ENCODE results near the gene CCDC92. TPM values are rescaled to one million over a fixed set of nuclear protein-coding genes. Genes with fewer than 3 reads are reported as not detected.

CCDC92 gene
- total and polyA plus RNA-seq, 2 of the 8 experiments (the other 6 are each of a cell fraction or from before 2014, with no cell fraction given): 0.43 to 0.51 TPM

GRCh38 chr12:123908884-123909725 is 63.5 kb downstream of the CCDC92 start:
- no peak overlapping the region for H3K4me2 ChIP-seq (ENCODE audit: insufficient read depth in 1 of 2, low read depth in 2 of 2, low read length in 2 of 2)
- H2BK20ac ChIP-seq (ENCODE audit: low read length): no peak overlapping the region
- 92% methylated on average over 37 of the region's 37 CpGs; no CpG with 5 or more reads in 1 of the 2 experiments for WGBS, 2 experiments (ENCODE audit: extremely low coverage in 1 of 2, insufficient coverage in 1 of 2, insufficient read length in 1 of 2, insufficient replicate concordance in 2 of 2, low coverage in 1 of 2, low lambda C conversion rate in 2 of 2, missing lambda C conversion rate in 1 of 2)
- H3K56ac ChIP-seq (replicated peaks; ENCODE audit: insufficient read length, low read depth, low read length): no peak overlapping the region
- no peaks in the 10 kb centered on the region for H3K9me3 ChIP-seq (ENCODE audit: insufficient read depth in 2 of 2, low read depth in 1 of 2, low read length in 1 of 2)
- peaks cover 0 to 2% of the 10 kb centered on the region in 2 experiments for H4K20me1 ChIP-seq (replicated peaks in 1 of 2; ENCODE audit: control insufficient read depth in 1 of 2, insufficient read depth in 2 of 2, low read length in 2 of 2)
- H3K27me3 ChIP-seq (replicated peaks in 1 of 4; ENCODE audit: control insufficient read depth in 3 of 4, extremely low read depth in 1 of 4, insufficient read depth in 3 of 4, low read length in 3 of 4): no peaks in the 10 kb centered on the region
- no peak overlapping the region for H3K14ac ChIP-seq (ENCODE audit: insufficient read length)
- FAIRE-seq (no peak), DNase-seq (ENCODE audit: low read depth in 1 of 2, low spot score in 2 of 2) (no peak)
- ChIA-PET CTCF (ENCODE audit: partially characterized antibody) (interaction anchor here (0.9 to 2.5 kb wide), 3 partner anchors 8 to 794 kb away, joined by 3 to 8 read pairs (median 5); no protein-coding TSS in a partner anchor), POLR2A (ENCODE audit: partially characterized antibody) (no interaction called here)
- no peak overlapping the region for H4K5ac ChIP-seq (ENCODE audit: insufficient read length, low read depth, low read length)
- H3K4me1 ChIP-seq (replicated peaks in 1 of 4; ENCODE audit: control insufficient read depth in 3 of 4, insufficient read depth in 4 of 4, low read length in 3 of 4): no peaks in the 10 kb centered on the region
- H3K18ac ChIP-seq (ENCODE audit: extremely low read depth, low read length): no peak overlapping the region
- H2BK5ac ChIP-seq (ENCODE audit: low read depth, low read length): no peak overlapping the region
- H2BK120ac ChIP-seq (replicated peaks; ENCODE audit: low read depth, low read length): no peak overlapping the region
- H2AK5ac ChIP-seq (ENCODE audit: low read depth, low read length): no peak overlapping the region
- H3K23me2 ChIP-seq (ENCODE audit: low read depth, low read length): no peaks in the 10 kb centered on the region; the same call in 1 of the 2 replicates
- H2BK15ac ChIP-seq (ENCODE audit: low read length): no peak overlapping the region
- H3K79me2 ChIP-seq (ENCODE audit: control insufficient read depth in 1 of 2, insufficient read depth in 2 of 2, low read length in 2 of 2): no peaks in the 10 kb centered on the region
- H3K4me3 ChIP-seq (ENCODE audit: extremely low read depth in 1 of 4, insufficient read depth in 2 of 4, low read depth in 3 of 4, low read length in 4 of 4): no peak overlapping the region
- no peak overlapping the region for H3K23ac ChIP-seq (ENCODE audit: insufficient read length)
- no peak overlapping the region for H3K27ac ChIP-seq (ENCODE audit: low read depth, low read length)
- no peaks in the 10 kb centered on the region for H3K79me1 ChIP-seq (ENCODE audit: low read depth, low read length)
- H4K8ac ChIP-seq (ENCODE audit: extremely low read depth, insufficient read depth, low read length): no peak overlapping the region
- no peak overlapping the region for H3K9ac ChIP-seq (replicated peaks in 1 of 4; ENCODE audit: extremely low read depth in 1 of 4, low read depth in 3 of 4, low read length in 3 of 4)
- no peaks in the 10 kb centered on the region for H3K36me3 ChIP-seq (ENCODE audit: control insufficient read depth in 2 of 4, insufficient read depth in 4 of 4, low read length in 3 of 4)
- no peak overlapping the region for H2BK12ac ChIP-seq (ENCODE audit: low read depth, low read length)
- no peak overlapping the region for H4K91ac ChIP-seq (replicated peaks; ENCODE audit: insufficient read length, low read length)
- H3K4ac ChIP-seq (replicated peaks; ENCODE audit: insufficient read length, low read depth, low read length): no peak overlapping the region
- H2AFZ ChIP-seq (ENCODE audit: low read length): no peak overlapping the region
- no peak for TF ChIP-seq USF2 (IDR thresholded peaks at IDR 0.05; ENCODE audit: low read length)
- TF ChIP-seq BRCA1 (IDR thresholded peaks at IDR 0.05; ENCODE audit: low read depth, low read length): no peak
- TF ChIP-seq GABPA (IDR thresholded peaks at IDR 0.05; ENCODE audit: borderline replicate concordance, insufficient read depth, low read length): no peak
- no peak for TF ChIP-seq RNF2 (IDR thresholded peaks at IDR 0.05; ENCODE audit: borderline replicate concordance, low read depth, low read length, missing control alignments, poor library complexity, severe bottlenecking)
- no peak for TF ChIP-seq ATF2 (IDR thresholded peaks at IDR 0.05; ENCODE audit: low read length)
- no peak for TF ChIP-seq KDM4A (IDR thresholded peaks at IDR 0.05; ENCODE audit: low read depth, low read length, severe bottlenecking)
- TF ChIP-seq CBX8 (IDR thresholded peaks at IDR 0.05; ENCODE audit: borderline replicate concordance, low read depth, low read length): no peak
- no peak for TF ChIP-seq GTF2F1 (IDR thresholded peaks at IDR 0.05; ENCODE audit: borderline replicate concordance, low read depth, low read length)
